Prostate gland (tissue), 2 donors: ENCODE results near the gene C1QTNF5. TPM values are rescaled to one million over a fixed set of nuclear protein-coding genes. Genes with fewer than 3 reads are reported as not detected.

Experiments
- DNase-seq: peaks from one replicate; pipeline ENCODE4 v3.0.0-alpha.2; 2019; ENCODE audit warnings: low spot score
- H3K27ac ChIP-seq, 2 donors: fragments of 200-600 bp; sonication (generic); 2 replicates each; pipeline ENCODE4 v1.5.1; 2017 to 2019
- H3K27me3 ChIP-seq: fragments of 200-600 bp; sonication (generic); replicated peaks from 2 replicates; pipeline ENCODE4 v1.5.1; 2019; ENCODE audit not compliant: insufficient read depth
- H3K36me3 ChIP-seq, 2 donors: fragments of 200-600 bp; sonication (generic); 1 replicate in 1 of 2; 2 replicates in 1 of 2; pipeline versions ENCODE4 v1.5.1 to v1.8.1; 2017 to 2019
- H3K4me1 ChIP-seq: fragments of 200-600 bp; sonication (generic); replicated peaks from 2 replicates; pipeline ENCODE4 v1.5.1; 2019
- H3K4me3 ChIP-seq, 2 donors: fragments of 200-600 bp; sonication (generic); 2 replicates each; pipeline ENCODE4 v1.5.1; 2017 to 2019
- H3K9me3 ChIP-seq: fragments of 200-600 bp; sonication (generic); 2 replicates; pipeline ENCODE4 v1.5.1; 2017
- CTCF ChIP-seq, 4 experiments: fragments of 200-600 bp in 2 of 4; fragments of 450-650 bp in 2 of 4; sonication (generic) in 2 of 4; IDR thresholded peaks; 1 replicate in 3 of 4; 2 replicates in 1 of 4; pipeline ENCODE4 v1.5.1; 2016 to 2019; ENCODE audit warnings: antibody characterized with exemption in 4 of 4, mild to moderate bottlenecking in 2 of 4, moderate library complexity in 2 of 4
- POLR2A ChIP-seq: fragments of 450-650 bp; IDR thresholded peaks from one replicate; pipeline ENCODE4 v1.6.1; 2016; ENCODE audit warnings: antibody characterized with exemption, mild to moderate bottlenecking
- POLR2AphosphoS5 ChIP-seq: sonication (generic); formaldehyde crosslinking; IDR thresholded peaks from one replicate; pipeline ENCODE4 v1.6.1; 2017; ENCODE audit warnings: antibody characterized with exemption
- WGBS: methylation state at CpG from one replicate; pipeline ENCODE4 v1.1.5; 2018; 5-methylcytosine and 5-hydroxymethylcytosine counted together
- intact Hi-C: fragments of 100-400 bp; cut with DNase I; formaldehyde crosslinking; loops from one replicate; pipeline ENCODE4 v1.14.2; 2022
- total RNA-seq, 2 donors: library from RNA; depleted of rRNA; stranded (reverse); fragments of >200 nt; gene quantifications; one replicate each; pipeline ENCODE4 v1.1.0, GENCODE V29; 2016

The C1QTNF5 gene
- total RNA-seq, 2 donors from 2014 or later, result 15.3 to 20.2 TPM

- H3K27ac ChIP-seq, result no peak overlapping the region
- intact Hi-C loops, result no loop called here
- TF ChIP-seq CTCF (IDR thresholded peaks at IDR 0.05) (no peak), POLR2A (no peak), POLR2AphosphoS5 (no peak)
- no peak for DNase-seq
- H3K36me3 ChIP-seq, result no peaks in the 10 kb centered on the region
- no peaks in the 10 kb centered on the region for H3K27me3 ChIP-seq
- 83% methylated on average over 5 of the region's 5 CpGs for WGBS
- H3K4me1 ChIP-seq, result no peaks in the 10 kb centered on the region
- H3K9me3 ChIP-seq, result no peaks in the 10 kb centered on the region
- no peak overlapping the region for H3K4me3 ChIP-seq
These were observed 37.4 kb downstream of the C1QTNF5 start for GRCh38 chr11:119303227-119303718.

GRCh38 chr11:119300198-119300964 is 40.3 kb downstream of the C1QTNF5 start:
- Histone ChIP-seq H3K4me3 (no peak overlapping the region), H3K27me3 (no peaks in the 10 kb centered on the region), H3K27ac (no peak overlapping the region), H3K36me3 (no peaks in the 10 kb centered on the region), H3K4me1 (no peaks in the 10 kb centered on the region), H3K9me3 (no peaks in the 10 kb centered on the region)
- intact Hi-C loops, result no loop called here
- TF ChIP-seq CTCF (IDR thresholded peaks at IDR 0.05) (no peak), POLR2AphosphoS5 (no peak), POLR2A (no peak)
- DNase-seq, result no peak
- WGBS, result 61% methylated on average over 3 of the region's 3 CpGs

- 95% methylated on average over 9 of the region's 9 CpGs for WGBS
- Histone ChIP-seq H3K9me3 (no peaks in the 10 kb centered on the region), H3K27ac (no peak overlapping the region), H3K36me3 (no peaks in the 10 kb centered on the region), H3K4me1 (no peaks in the 10 kb centered on the region), H3K27me3 (no peaks in the 10 kb centered on the region), H3K4me3 (no peak overlapping the region)
- intact Hi-C loops, result no loop called here
- TF ChIP-seq CTCF (IDR thresholded peaks at IDR 0.05) (no peak), POLR2AphosphoS5 (no peak), POLR2A (no peak)
- no peak for DNase-seq
These were observed 41.3 kb downstream of the C1QTNF5 start for GRCh38 chr11:119299416-119299815.

DNA sequence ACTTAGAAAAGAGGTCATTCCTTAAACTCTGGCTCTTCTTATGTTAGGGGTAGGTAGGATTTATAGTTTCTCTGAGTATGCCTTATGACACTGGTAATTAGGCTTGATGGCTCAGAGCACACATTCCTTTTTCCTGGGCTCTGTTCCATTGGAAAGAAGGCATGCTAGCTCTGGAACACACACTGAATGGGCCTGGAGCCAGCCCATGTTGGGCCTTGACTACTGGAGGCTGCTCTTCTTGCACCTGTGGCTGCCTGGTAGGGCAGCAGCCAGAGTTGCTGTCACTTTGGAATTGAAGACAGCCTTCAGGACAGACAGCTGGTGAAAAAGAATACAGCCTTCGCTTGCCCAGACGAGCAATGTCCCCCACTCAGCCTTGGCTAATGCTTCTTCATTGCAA is 42.0 kb downstream of the C1QTNF5 start:
- Histone ChIP-seq H3K36me3 (no peaks in the 10 kb centered on the region), H3K4me3 (no peak overlapping the region), H3K9me3 (no peaks in the 10 kb centered on the region), H3K27me3 (no peaks in the 10 kb centered on the region), H3K4me1 (no peaks in the 10 kb centered on the region), H3K27ac (no peak overlapping the region)
- 44% methylated on average over 2 of the region's 2 CpGs for WGBS
- no peak for DNase-seq
- intact Hi-C loops, result no loop called here
- TF ChIP-seq POLR2A, result no peak
- no peak for TF ChIP-seq CTCF (IDR thresholded peaks at IDR 0.05)
- TF ChIP-seq POLR2AphosphoS5, result no peak

DNA sequence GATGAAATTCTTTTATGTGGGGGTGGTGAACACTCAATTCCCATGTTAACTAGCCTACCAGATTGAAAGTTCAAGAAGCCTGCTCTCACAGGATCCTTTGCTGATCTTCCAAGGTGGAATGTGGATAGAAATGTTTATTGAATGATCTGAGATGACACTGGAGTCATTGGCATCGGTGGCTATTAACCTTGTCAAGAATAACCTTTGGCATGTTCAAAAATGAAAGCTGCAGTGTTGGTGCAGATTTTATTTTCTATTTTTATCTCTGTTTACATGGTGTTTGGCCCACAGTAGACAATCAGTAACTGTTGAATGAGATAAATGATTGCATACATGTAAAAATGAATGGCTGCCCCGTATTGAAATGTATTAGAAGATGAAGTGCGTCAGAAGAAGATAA is 42.7 kb downstream of the C1QTNF5 start:
- no peaks in the 10 kb centered on the region for H3K4me1 ChIP-seq
- TF ChIP-seq POLR2A (no peak), CTCF (IDR thresholded peaks at IDR 0.05) (no peak), POLR2AphosphoS5 (no peak)
- H3K4me3 ChIP-seq, result no peak overlapping the region
- no peaks in the 10 kb centered on the region for H3K9me3 ChIP-seq
- 78% methylated on average over 3 of the region's 3 CpGs for WGBS
- no peak overlapping the region for H3K27ac ChIP-seq
- no peaks in the 10 kb centered on the region for H3K36me3 ChIP-seq
- intact Hi-C loops, result no loop called here
- DNase-seq, result no peak
- no peaks in the 10 kb centered on the region for H3K27me3 ChIP-seq
